Activated CD4-positive, alpha-beta T cell treated with anti-CD3 and anti-CD28 coated beads, Interleukin-2, amount 50 U/mL, for 48 hours (primary cell): ENCODE results near the gene SHISA7.

Source experiments
- DNase-seq, 2 experiments: peaks; one replicate each; pipeline ENCODE4 v3.0.0-alpha.2; 2020

Gene SHISA7

GRCh38 chr19:55482156-55482961, 39.3 kb upstream of the SHISA7 start:
- no peak for DNase-seq

DNA sequence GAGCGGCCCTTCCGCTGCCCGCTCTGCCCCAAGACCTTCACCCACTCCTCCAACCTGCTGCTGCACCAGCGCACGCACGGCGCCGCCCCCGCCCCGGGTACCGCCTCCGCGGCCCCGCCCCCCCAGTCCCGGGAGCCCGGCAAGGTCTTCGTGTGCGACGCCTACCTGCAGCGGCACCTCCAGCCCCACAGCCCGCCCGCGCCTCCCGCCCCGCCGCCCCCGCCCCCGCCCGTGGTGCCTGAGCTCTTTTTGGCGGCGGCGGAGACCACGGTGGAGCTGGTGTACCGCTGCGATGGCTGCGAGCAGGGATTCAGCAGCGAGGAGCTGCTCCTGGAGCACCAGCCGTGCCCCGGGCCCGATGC, 38.7 kb upstream of the SHISA7 start:
- no peak for DNase-seq

DNA sequence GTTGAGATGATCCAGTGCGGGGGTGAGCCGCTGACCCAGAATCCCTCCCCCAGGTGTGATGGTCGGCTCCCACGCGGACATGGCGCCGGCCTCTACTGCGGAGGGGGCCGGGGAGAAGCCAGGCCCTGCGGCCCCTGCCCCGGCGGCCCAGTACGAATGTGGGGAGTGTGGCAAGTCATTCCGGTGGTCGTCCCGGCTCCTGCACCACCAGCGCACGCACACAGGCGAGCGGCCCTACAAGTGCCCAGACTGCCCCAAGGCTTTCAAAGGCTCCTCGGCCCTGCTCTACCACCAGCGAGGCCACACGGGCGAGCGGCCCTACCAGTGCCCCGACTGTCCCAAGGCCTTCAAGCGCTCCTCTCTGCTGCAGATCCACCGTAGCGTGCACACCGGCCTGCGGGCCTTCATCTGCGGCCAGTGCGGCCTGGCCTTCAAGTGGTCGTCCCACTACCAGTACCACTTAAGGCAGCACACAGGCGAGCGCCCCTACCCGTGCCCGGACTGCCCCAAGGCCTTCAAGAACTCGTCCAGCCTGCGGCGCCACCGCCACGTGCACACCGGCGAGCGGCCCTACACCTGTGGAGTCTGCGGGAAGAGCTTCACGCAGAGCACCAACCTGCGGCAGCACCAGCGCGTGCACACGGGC, 38.2 kb upstream of the SHISA7 start:
- no peak for DNase-seq

- DNase-seq, result no peak
Measured at GRCh38 chr19:55479451-55480230, 36.5 kb upstream of the SHISA7 start.

GRCh38 chr19:55479045-55479444, 35.9 kb upstream of the SHISA7 start:
- no peak for DNase-seq

GRCh38 chr19:55478364-55478763, 35.3 kb upstream of the SHISA7 start:
- no peak for DNase-seq

- DNase-seq, result no peak
Measured at GRCh38 chr19:55477905-55478304, 34.8 kb upstream of the SHISA7 start.

GRCh38 chr19:55476100-55476775, 33.1 kb upstream of the SHISA7 start, which contains the start of gene ZNF628:
Gene ZNF628, plus strand, starts transcription at chr19:55476617. Its CDS starts 3,294 bp downstream, at chr19:55479911.
- peak; percentile 99 for DNase-seq

GRCh38 chr19:55474269-55475265, 31.5 kb upstream of the SHISA7 start:
- DNase-seq, result no peak

DNA sequence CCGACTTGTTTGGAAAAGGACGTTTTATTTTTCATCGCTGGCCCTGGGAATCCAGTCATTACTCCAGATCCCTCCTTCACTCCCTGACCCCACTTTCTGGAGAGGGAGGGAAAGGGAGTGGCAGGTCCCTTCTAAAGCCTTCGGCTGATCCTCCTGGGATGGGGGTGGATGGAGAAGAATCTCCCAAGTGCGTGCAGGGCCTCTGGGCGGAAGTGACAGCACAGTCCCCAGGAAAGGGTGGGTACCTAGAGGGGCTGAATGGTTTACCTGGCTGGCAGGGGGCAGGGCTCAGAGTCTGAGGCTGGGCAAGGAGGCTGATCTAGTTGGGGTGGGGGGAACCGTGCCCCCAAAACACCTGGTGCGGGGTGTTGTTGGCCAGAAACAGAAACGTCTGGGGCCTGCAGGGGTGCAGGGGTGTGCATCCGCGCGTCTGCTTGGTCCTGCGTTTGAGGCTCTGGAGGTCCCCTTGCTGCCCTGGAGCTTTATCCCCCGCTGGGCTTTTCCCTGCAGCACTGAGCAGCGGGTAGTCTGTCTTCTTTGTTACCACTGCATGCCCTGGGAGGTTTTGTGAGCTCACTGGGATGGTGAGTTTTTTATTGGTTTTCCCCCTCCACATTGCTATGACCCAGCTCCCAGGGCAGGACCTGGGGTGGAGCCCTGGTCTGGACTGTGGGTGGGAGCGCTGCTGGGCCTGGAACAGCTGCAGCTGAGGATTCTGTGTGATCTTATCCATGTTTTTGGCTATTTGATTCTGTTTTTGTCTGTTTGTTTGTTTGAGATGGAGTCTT, 30.3 kb upstream of the SHISA7 start:
- DNase-seq, result no peak

- no peak for DNase-seq
Measured at GRCh38 chr19:55472463-55472862, 29.4 kb upstream of the SHISA7 start.

GRCh38 chr19:55471266-55471665, 28.2 kb upstream of the SHISA7 start:
- DNase-seq, result no peak

GRCh38 chr19:55468054-55468393, 24.9 kb upstream of the SHISA7 start:
- DNase-seq, result no peak

DNA sequence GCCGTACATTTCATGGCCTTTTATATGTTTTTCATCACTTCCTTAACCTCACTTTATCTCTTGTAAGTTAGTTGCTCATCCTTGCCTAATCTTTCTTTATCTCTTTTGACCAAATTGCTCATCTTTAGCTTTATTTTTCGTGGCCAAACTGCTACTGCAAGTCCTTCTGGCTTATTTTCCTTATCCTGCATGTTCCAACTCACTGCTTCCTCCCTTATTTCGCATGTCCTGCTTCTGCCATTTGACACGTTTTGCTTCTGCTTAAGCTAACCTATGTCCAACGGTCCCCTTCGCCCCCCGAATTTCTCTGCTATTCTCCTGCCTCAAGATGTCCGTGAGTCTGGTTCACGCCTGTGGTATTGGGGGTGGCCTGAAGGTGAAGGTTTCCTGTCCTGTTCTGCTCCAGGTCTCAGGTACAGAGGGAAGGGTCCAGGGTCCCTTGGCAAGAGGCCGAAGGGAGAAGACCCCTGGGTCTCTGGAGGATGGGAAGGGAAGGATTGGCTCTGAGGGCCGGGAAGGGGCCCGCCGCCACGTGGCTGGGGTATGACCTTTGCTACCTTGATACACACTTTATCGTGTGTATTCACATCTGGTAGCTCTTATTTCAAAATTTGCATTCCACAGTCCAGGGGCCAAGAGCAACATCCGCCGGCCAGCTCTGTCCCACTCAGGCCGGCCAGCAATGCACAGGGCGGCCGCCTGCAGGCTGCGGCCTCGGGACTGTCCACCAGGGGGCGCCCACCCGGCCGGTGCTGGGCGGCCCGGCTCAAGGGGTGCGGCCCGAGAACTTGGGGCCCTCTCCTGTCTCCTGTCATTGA, 24.3 kb upstream of the SHISA7 start:
- DNase-seq, result peak; percentile 73 to 77

- DNase-seq, result no peak
Measured at GRCh38 chr19:55466241-55466614, 23.1 kb upstream of the SHISA7 start.

DNA sequence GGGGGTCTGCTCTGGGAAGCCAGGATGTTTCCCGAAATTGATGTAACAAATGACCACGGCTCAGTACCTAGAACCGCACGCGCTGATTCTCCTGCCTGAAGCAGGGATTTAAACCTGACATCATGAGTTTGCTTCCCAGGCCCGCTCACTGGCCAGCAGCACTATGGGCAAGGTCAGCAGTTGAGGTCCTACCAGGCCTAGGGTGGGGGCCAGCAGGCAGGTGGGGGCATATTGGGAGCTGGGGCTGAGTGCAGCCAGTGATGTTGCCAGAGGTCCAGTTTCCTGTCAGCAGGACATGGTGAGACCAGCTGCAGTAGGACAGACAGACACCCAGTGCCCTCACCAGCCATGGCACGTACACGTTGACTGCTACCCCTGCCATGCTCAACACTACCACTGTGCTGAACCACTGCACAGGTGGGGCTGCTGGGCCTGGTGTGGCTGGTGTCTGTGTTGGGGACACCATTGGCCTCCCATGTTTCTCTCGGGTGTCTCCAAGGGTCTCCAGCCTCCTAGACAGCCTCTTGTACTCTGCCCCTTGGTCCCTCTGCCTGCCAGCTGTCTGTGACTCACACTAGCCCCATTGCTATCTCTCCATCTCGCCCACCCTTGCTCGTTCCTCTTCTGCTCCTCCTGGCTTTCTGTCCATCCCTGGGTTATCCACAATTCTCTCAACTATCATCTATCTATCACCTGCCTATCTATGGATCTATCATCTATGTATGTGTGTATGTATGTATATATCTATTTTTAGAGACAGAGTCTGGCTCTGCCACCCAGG, 22.6 kb upstream of the SHISA7 start:
- no peak for DNase-seq

- DNase-seq, result no peak
Measured at GRCh38 chr19:55464662-55465054, 21.6 kb upstream of the SHISA7 start, which contains the start of gene C19orf85. Gene C19orf85, minus strand, starts transcription at chr19:55464751. Its CDS starts 197 bp downstream, at chr19:55464554.

DNA sequence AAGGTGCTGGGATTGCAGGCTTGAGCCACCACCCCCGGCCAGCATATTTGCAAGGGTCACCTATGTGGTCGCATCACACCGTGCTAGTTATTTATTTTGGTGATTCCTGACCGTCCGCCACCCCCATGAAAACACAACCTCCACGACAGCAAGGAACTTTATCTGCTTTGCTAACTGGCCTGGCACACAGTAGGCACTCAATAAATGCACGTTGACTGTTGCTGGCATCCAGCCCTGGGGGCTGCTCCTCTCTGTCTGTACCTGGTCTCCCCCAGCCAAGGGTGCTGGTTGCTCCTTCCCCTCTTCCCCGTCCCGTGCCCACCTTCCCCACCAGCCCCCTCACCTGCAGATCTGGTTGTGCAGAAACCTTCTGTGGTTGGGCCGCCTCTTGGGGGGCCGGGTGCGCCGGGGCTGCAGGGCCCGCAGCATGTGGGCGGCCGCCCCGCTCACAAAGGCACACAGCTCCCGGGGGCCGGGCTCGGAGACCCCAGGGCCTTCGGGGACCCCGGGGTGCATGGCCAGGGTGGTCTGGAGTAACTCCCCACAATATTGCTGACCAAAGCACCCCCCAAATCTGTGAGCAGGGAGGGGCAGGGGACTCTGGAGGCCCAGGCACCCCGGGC, 21.1 kb upstream of the SHISA7 start:
- no peak for DNase-seq

DNA sequence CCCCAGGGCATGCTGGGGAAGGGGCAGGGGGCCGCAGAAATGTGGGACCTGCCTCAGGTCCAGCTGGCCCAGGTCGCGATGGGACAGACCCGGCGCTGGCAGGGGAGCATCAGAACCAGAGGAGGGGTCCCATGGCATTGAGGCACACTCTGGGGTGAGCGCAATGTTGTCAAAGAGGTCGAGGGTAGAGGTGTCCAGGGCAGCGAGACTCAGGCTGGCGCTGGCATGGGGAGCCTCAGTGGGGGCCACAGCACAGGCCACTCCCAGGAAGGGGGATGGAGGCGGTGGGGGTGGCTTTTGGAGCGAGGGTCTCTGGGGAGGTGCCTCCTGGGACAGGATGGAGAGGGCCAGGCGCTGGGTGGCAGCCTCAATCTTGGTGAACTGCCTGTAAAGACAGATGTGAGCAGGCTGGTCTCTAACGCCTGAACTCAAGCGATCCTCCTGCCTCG, 20.5 kb upstream of the SHISA7 start:
- no peak for DNase-seq
